ENCODE results near the gene TBP. TPM values are rescaled to one million over a fixed set of nuclear protein-coding genes. Genes with fewer than 3 reads are reported as not detected.
"Not testable (repeated sequence)": the region's sequence is repeated elsewhere in the genome, so short reads cannot be mapped to it uniquely, and the experiment has no call there.

Gene TBP
- total and polyA plus RNA-seq, 11 donors, result 6.5 to 19.1 (median 8.8) TPM

DNA sequence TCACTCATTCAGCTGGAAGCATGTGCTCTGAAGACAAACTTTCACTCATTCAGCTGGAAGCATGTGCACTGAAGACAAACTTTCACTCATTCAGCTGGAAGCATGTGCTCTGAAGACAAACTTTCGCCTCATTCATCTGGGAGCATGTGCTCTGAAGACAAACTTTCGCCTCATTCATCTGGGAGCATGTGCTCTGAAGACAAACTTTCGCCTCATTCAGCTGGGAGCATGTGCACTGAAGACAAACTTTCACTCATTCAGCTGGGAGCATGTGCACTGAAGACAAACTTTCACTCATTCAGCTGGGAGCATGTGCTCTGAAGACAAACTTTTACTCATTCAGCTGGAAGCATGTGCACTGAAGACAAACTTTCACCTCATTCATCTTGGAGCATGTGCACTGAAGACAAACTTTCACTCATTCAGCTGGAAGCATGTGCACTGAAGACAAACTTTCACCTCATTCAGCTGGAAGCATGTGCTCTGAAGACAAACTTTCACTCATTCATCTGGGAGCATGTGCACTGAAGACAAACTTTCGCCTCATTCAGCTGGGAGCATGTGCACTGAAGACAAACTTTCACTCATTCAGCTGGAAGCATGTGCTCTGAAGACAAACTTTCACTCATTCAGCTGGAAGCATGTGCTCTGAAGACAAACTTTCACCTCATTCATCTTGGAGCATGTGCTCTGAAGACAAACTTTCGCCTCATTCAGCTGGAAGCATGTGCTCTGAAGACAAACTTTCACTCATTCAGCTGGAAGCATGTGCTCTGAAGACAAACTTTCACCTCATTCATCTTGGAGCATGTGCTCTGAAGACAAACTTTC is 45.1 kb upstream of the TBP start:
- H3K27me3 ChIP-seq; ATAC-seq; intact Hi-C loops (cut with DNase I); H3K27ac ChIP-seq; H3K4me3 ChIP-seq; H3K9me3 ChIP-seq; H3K36me3 ChIP-seq; H3K4me1 ChIP-seq; DNase-seq: not testable (repeated sequence)
- WGBS, 4 donors, result 87 to 94% (median 93%) methylated on average over 5 of the region's 5 CpGs

GRCh38 chr6:170509723-170510018 is 44.5 kb upstream of the TBP start:
- H3K27me3 ChIP-seq, result no peaks in the 10 kb centered on the region
- no peak overlapping the region for H3K27ac ChIP-seq
- DNase-seq, result no peak
- ATAC-seq, result no peak
- no peaks in the 10 kb centered on the region for H3K36me3 ChIP-seq
- 91 to 96% (median 94%) methylated on average over 3 of the region's 3 CpGs for WGBS, 4 donors
- intact Hi-C loops (cut with DNase I), result loop anchor here in 3 of 10 donors (10.0 kb wide), 2 partner anchors 545 to 555 kb away; no protein-coding TSS in a partner anchor
- no peak overlapping the region for H3K4me3 ChIP-seq
- no peak for TF ChIP-seq POLR2A (IDR thresholded peaks at IDR 0.05)
- TF ChIP-seq, protein P1, sequence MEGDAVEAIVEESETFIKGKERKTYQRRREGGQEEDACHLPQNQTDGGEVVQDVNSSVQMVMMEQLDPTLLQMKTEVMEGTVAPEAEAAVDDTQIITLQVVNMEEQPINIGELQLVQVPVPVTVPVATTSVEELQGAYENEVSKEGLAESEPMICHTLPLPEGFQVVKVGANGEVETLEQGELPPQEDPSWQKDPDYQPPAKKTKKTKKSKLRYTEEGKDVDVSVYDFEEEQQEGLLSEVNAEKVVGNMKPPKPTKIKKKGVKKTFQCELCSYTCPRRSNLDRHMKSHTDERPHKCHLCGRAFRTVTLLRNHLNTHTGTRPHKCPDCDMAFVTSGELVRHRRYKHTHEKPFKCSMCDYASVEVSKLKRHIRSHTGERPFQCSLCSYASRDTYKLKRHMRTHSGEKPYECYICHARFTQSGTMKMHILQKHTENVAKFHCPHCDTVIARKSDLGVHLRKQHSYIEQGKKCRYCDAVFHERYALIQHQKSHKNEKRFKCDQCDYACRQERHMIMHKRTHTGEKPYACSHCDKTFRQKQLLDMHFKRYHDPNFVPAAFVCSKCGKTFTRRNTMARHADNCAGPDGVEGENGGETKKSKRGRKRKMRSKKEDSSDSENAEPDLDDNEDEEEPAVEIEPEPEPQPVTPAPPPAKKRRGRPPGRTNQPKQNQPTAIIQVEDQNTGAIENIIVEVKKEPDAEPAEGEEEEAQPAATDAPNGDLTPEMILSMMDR (IDR thresholded peaks at IDR 0.05), result no peak
- H3K4me1 ChIP-seq, result no peaks in the 10 kb centered on the region
- H3K9me3 ChIP-seq, result peaks cover 0 to 1% (median 0%) of the 10 kb centered on the region in 12 donors

DNA sequence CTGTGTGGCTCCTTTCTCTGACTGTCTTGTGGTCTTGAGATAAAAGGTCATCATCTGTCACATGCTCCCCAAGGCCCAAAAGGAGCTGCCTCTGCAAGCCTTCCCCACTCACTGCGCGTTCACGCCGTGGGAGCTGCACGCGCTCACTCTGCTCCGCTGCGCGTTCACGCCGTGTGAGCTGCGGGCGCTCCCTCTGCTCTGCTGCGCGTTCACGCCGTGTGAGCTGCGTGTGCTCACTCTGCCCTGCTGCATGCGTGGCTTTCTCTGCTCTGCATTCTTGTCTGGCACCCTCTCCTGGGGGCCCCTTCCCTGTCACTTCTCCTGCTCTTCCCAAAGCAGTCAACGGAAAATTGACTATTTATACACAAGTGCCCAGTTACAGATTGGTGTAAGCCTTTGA is 43.5 kb upstream of the TBP start:
- intact Hi-C loops (cut with DNase I), result loop anchor here in 3 of 10 donors (10.0 kb wide), 2 partner anchors 546 to 556 kb away; no protein-coding TSS in a partner anchor
- Histone ChIP-seq H3K4me3 (no peak overlapping the region), H3K4me1 (no peaks in the 10 kb centered on the region), H3K27ac (no peak overlapping the region), H3K27me3 (no peaks in the 10 kb centered on the region), H3K36me3 (no peaks in the 10 kb centered on the region), H3K9me3 (peaks cover 0 to 8% (median 0%) of the 10 kb centered on the region in 12 donors)
- DNase-seq, result no peak
- no peak for ATAC-seq
- 87 to 94% (median 90%) methylated on average over 20 of the region's 20 CpGs for WGBS, 4 donors
- TF ChIP-seq, protein P1 (IDR thresholded peaks at IDR 0.05), result no peak
- TF ChIP-seq POLR2A (IDR thresholded peaks at IDR 0.05), result no peak

DNA sequence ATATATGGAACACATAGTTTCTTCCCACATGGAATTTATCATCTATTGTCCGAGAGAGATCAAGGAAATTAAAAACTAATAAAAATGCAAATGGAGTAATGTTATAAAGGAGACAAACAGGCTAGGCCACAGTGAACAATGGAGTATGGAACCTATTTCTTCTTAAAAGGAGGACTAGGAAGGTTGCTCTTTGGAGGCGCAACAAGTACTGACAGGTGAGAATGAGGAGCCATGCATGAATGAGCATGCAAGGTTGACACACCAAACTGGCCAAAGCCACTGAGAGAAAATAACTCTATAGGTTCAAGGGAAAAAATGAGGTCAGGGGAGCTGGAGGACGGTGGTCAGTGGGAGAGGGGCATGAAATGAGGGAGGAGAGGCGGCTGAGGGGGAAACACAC is 41.9 kb upstream of the TBP start:
- Histone ChIP-seq H3K4me3 (no peak overlapping the region), H3K27ac (no peak overlapping the region), H3K27me3 (no peaks in the 10 kb centered on the region), H3K4me1 (no peaks in the 10 kb centered on the region), H3K9me3 (peaks cover 0 to 8% (median 0%) of the 10 kb centered on the region in 12 donors), H3K36me3 (no peaks in the 10 kb centered on the region)
- DNase-seq (no peak), ATAC-seq (no peak)
- TF ChIP-seq, protein P1 (IDR thresholded peaks at IDR 0.05), result no peak
- TF ChIP-seq POLR2A (IDR thresholded peaks at IDR 0.05), result no peak
- 89 to 93% (median 91%) methylated on average over 4 of the region's 4 CpGs for WGBS, 4 donors
- intact Hi-C loops (cut with DNase I), result loop anchor here in 3 of 10 donors (10.0 kb wide), 2 partner anchors 547 to 557 kb away; no protein-coding TSS in a partner anchor

Data from heart left ventricle (tissue), 16 donors.